ENCODE data around the gene FRRS1.

Gene FRRS1

DNA sequence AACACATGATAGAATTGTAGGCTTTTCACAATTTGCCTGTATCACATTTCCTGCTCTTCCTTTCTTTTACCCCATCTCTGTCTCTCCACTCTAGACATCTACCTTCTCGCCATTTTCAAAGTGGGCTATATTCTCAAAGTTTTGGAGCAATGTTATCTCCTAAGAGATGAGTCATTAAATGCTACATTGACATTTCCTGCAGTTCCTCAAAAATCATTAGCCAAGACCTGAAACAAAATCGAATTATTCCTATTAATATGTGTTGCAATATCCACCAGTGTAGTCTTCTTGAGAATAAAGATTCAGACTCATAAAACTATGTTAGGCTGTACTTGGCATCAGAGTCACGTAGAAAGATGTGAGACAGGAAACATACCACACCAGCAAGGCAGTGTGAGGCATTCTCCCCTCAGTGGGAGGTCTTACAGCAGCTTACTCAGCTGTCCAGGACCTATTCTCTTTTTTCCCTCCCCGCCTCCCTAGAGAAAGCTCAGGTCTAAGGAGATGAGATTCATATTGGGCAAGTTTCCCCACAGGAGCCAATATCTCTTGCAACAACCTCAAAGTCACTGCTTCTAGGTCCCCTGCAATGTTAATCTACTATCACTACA, 38.8 kb downstream of the FRRS1 start:
- DNase-seq, result no peak

DNA sequence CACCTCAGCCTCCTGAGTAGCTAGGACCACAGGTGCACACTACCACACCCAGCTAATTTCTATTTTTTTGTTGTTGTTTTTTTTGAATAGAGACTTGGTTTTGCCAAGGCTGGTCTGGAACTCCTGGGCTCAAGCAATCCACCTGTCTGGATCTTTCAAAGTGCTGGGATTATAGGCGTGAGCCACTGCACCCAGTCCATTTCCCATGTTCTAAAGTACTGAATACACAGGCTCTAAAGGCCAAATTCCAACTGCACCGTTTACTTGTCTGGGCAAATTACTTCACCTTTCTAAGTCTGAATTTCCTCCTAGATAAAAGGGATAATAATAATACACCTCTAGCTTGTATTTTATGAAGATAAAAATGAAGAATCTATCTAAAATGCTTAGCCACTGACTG, 39.6 kb downstream of the FRRS1 start:
- no peak for DNase-seq

DNA sequence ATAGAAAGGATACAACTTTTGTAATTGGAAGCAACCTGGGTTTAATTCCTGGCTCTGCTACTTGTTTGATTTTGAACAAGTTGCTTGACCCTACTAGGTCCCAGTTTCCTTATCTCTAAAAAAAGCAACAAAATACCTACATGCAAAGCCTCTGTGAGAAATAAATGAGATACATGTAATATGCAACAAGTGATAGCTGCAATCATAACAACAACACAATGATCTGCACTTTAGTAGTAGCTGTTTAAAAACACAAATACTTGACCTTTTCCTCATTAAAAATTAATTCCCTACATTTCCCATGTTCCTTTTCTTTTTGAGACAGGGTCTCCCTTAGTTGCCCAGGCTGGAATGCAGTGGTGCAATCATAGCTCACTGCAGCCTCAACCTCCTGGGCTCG, 40.0 kb downstream of the FRRS1 start:
- no peak for DNase-seq

DNA sequence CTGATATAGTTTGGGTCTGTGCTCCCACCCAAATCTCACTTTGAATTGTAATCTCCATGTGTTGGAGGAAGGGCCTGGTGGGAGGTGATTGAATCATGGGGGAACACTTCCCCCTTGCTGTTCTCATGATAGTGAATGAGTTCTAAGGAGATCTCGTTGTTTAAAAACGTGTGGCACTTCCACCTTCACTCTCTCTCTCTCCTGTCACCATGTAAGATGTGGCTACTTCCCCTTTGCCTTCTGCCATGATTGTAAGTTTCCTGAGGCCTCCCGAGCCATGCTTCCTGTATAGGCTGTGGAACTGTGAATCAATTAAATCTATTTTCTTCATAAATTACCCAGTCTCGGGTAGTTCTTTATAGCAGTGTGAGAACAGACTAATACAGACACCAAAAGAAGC, 40.4 kb downstream of the FRRS1 start:
- no peak for DNase-seq

DNA sequence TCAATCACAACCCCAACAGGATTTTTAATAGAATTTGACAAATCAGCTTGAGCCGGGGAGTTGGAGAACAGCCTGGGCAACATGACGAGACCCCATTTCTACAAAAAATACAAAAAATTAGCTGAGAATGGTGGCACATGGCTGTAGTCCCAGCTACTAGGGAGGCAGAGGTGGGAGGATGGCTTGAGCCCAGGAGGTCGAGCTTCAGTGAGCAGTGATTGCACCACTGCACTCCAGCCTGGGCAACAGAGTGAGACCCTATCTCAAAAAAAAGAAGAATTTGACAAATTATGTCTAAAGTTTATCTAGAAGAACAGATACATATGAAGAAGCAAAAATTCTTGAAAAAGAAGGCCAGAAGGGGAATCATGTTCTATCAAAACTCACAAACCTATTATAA, 43.2 kb downstream of the FRRS1 start:
- no peak for DNase-seq

DNA sequence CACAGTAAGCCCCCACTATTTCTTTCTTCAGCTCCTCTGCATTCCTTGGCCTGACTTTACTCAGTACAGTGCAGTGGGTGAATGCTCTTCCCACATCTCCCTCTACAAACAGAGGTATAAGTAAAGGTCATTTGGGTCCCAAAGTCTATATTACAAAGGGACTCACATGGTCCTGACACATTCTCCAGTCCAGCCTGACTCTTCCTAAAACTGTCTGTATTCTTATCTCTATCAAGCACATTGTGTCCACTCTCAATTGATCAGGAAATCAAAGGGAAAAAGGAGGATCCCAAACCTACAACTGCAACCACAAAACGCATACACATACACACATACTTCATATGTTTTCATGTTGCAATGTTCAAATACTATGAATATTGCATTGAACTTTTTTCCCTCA, 49.4 kb downstream of the FRRS1 start:
- DNase-seq, result no peak

DNA sequence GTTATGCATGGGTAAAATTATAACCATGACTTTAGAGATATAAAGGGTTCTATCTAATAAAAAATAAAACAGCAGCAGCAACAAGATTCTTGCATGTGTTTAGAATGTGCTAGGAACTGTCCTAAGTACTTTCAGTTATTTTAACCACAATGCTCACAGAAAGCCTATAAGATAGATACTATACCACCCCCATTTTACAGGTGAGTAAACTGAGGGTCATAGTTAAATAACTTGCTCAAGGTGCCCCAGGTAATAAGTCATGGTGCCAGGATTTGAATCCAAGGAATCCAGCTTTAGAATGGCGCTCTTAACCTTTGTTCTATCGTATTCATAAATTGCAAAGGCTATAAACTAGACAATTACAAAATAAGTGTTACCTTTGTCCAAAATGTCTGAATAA, 53.4 kb downstream of the FRRS1 start:
- DNase-seq, result no peak

DNA sequence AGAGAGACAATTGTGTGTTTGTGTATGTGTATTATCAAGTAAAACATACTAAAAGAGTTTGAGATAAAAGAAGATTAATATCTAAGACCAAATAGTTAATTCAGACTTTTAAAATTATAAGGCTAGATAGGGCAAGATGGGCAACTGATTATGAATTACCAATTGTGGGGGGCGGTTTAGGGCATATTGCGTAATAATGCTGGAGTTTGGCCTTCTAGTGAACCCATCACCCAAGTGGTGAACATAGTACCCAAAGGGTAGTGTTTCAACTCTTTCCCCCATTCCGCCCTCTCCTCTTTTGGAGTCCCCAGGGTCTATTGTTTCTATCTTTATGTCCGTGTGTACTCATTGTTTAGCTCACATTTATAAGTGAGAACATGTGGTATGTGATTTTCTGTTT, 55.4 kb downstream of the FRRS1 start:
- no peak for DNase-seq

DNA sequence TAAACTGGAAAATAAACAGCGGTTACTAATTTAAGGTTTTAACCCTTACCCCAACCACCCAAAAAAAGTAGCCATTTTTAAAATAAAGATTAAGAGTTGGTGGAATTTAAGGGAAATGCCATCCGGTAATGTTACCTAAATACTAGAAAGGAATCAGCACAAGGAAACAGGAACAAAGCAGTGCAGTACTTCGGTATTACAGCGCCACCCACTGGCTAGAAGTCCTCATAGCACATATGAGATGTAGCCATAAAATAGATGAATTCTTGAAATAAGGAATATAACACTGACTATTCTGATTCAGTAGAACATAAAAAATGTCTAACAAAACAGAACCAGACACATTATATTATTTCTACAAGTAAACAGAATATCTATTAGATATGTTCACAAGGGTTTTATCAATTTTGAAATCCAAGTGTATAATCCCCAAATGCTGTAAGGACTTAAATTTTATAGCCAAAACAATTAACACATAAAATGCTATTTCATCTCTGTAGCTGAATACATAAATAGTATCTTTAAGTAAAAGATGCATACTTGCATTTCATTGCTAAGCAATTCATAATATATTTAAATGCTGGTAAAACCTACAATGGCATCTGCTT, 58.8 kb downstream of the FRRS1 start:
- peak; percentile 60 to 71 for DNase-seq

DNA sequence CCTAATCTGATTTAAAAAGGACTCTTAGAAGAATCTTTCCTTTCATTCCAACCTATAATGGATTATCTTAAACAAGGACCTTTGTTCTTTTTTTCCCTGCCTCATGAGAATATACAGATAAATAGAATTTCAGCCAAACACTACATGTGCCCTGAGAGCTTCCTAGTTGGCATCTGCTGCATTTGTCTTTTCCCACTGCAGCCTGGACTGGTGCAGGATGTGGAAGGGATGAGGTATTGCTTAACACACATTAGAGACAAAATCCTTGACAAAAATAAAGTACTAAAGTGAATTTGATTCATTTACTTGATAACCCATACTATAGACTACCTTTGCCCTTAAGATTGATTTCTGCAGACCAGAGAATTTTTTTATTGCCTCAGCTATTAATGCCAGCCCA, 61.0 kb downstream of the FRRS1 start:
- no peak for DNase-seq

DNA sequence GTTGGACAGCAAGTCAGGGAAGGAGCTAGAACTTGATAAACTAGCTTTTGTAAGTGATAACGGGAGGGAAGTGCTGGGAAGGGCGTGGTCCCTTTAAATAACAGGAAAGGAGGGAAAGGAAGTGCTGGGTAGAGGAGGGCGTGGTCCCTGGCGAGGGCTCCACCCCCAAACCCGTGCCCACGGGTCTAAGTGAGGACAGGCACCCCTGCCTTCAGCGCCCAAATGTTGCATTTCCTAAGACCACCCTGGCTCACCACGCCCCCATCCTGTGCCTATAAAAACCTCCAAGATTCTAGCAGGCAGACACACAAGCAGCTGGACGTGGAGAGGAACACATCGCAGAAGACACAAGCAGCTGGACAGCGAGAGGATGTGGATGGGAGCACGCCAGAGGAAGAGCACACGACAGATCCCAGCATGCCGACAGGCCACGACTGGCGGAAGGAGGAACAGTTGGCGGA, 62.0 kb downstream of the FRRS1 start:
- no peak for DNase-seq

DNA sequence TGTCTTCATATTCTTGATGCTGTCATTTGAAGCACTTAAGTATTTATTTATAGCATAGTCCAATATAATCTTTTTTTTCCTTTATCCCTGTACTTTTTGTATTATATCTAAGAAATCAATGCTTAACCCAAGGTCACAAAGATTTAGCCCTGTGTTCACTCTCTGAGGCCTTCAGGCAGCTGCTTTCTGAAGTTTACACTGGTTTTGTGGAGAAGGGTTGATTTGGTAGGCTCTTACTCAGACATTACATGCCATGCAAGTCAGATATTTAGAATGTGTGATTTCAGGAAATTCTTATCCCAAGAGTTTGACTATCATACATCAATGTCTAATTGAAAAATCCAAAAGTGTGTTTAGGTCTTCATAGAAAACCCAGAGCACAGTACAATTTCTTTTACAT, 64.2 kb downstream of the FRRS1 start:
- no peak for DNase-seq

DNA sequence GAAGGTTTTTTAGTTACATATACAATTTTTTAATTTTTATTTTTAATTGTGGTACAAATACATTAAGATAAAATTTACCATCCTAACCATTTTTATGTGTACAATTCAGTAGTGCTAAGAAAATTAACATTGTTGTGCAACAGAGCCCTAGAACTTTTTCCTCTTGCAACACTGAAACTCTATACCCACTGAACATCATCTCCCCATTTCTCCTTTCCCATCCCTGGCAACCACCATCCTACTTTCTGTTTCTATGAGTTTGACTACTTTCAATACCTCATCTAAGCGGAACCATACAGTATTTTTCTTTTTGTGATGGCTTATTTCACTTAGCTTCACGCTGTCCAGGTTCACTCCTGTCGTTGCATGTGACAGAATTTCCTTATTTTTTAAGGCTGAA, 66.4 kb downstream of the FRRS1 start:
- DNase-seq, result no peak

DNA sequence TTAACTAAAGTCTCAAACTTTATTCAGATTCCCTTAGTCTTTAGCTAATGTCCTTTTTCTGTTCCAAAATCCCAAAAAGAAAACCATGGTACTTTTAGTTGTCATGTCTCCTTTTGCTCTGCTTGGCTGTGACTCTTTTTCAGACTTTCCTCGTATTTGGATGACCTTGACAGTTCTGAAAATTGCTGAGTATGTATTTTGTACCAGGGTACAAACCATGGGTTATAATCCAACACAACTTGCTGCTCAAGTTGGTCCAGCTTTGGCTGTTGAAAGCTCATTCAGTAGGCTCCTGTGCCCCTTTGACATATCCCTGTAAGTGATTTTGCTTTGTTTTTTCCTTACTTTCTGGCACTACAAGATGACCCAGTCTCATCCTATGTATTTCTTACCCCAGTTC, 68.9 kb downstream of the FRRS1 start:
- DNase-seq, result no peak

DNA sequence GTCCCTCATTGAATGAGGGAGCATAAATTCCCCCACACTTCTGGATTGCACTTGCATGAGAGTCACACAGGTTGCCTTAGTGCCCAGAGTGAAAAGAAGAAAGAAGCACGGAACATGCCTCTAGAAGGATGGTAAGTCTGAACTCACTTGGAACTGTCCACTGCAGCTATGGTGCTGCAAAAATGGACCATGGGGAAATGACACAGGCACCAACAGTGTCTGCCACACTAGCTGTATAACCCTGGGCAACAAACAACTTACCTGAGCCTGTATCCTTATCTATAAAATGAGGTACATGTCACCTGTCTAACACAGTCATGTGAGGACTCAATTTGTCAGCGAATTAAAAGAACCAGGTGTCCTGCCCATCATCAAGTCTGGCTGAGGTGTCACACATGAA, 69.8 kb downstream of the FRRS1 start:
- DNase-seq, result no peak

DNA sequence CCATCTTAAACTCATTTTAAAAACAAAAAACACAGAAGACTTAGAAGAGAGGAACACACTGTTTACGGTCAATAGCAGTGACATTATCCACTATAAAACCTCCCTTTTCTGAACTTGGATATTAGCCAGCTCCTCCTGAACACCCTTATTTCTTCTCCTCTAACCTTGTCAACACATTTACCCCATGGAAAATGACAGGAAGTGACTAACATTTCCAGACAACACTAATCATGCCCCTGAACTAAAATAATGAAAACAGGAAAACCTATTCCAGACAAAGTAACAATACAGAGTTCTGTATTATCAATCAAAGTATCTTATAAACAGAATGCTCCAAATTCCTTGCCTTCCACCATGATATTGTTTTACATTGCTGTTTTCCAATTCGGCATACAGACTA, 75.3 kb downstream of the FRRS1 start:
- no peak for DNase-seq

DNA sequence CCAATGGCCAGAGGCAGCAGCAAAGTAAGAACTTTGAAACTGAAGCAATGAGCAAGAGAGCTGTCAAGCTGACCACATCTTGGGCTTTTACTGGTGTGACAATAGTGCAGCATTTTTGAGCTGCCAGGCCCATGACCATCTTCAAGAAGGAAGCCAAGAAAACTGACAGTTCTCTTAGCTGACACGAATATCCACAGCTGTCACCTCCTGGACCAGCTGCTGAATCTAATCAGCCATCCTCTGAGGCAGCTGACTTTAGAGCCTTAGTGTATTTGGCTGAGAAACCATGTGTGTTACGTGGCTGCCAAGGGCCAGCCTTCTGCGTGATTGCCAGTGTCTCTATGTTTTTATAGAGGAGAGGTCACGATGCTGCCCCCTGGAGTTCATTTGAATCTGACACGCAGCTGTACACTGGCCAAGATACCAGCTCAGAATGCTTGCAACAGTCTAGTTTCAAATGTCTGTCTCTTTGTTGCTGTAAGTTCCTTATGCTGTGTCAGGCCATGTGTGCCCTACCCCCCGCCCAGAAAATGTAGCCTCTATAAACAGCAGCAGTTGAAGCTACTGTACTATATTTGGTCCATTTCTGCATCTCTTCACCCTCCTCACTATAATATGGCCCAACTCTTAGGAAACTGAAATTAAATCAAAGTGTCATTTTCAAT, 80.8 kb downstream of the FRRS1 start:
- DNase-seq, result peak; percentile 37 to 52

DNA sequence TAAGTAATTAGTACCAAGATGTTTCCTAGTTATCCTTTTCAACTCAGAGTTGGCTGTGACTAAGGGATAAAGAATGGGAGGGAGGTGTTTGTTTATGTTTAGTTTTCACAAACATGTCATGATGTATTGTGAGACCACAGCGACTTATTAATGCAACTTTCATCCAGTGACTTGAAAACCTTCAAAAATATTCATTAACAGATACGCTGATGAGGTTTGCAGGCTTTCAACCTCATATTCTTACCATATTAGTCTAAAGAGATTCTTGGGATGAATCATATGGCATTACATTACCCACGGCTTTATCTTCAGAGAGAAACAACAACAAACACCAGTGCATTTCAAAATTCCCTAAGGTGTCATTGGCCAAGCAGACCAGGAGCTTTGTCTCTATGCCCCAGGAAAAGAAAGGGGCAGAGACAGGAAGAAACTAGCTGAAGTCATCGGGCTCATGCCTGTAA, 84.1 kb downstream of the FRRS1 start:
- DNase-seq, result no peak

DNA sequence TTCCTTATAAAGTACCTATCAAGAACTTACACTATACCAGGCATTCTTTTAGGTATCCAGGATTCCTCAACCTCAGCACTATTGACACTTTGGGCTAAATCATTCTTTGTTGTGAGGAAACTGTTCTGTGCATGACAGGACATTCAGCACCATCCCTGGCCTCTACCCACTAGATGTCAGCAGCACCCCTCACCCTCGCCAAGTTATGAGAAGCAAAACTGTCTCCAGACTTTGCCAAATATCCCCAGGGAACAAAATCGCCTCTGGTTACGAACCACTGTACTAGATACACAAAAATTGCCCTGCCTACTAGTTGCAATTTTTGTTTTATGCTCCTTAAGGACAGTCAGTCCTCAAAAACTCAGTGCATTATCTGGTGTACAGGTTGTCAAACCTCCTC, 84.9 kb downstream of the FRRS1 start:
- DNase-seq, result no peak

DNA sequence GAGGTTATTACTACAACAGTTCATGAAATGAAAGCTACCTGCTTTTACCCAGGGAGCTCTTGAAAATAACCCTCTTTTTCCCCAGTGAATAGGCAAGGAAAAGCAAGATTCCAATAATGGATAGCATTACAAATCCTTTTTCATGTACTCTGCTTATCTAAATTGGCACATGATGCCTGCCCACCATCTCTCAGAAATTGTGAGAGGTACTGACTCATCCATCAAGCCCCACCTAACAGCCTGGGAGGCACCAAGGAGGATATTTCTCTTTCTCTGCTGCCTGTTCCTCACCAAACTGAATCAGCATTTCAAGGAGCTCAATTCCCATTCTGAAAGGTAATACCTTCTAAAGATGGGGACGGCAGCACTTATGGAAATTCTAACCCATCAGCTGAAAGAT, 86.2 kb downstream of the FRRS1 start:
- no peak for DNase-seq

DNA sequence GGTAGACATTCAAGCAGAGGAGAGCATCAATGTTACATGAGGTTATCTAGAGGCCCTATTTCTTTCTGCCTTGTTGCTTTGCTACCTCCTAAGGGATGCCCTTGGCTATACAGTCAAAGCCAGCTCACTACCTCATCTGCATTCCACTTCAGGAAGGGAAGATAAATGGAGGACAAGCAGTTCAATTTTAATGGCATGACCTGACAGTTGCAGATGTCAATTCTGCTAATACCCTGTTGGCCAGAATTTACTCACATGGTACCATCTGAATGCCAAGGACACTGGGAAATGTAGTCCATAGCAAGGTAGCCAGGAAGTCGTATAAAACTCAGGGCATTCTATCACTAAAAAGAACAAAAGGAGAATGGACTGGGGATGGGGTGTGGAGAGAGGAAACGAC, 89.0 kb downstream of the FRRS1 start:
- no peak for DNase-seq

DNA sequence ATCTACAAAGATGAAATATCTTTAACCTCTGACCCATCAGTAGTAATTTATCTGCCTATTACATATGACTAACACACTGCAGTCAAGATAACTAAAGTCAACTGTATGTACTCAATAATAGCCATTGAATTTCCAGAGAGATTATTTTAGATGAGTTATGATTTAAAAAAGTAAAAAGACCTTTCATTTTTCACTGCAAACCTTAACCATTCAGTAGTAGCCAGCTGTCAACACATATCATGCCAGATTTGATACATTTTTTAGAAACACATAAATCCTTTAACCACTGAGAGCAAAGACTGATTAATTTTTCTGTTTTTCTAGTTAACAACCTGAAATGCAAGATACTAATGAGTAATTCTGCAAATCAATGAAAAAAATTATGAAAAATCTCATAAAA, 89.6 kb downstream of the FRRS1 start:
- DNase-seq, result no peak

DNA sequence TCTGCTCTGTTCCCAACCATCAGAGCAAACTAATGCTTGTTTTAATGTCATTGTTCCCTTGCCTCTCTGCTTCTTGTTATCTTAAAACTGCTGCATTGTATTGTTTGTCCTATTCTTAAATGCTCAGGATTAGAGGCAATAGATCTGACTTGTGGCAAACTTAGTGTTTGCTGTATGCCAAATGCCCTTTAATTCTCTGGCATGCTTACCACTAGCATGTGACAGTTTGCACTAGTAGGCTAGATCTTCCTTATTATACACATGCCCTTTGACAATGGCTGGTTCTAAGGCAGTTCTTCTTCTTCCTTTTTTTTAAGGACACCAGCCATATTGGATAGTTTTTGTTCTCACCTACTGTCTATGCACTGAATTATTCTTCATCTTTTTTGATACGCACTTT, 90.4 kb downstream of the FRRS1 start:
- no peak for DNase-seq

DNA sequence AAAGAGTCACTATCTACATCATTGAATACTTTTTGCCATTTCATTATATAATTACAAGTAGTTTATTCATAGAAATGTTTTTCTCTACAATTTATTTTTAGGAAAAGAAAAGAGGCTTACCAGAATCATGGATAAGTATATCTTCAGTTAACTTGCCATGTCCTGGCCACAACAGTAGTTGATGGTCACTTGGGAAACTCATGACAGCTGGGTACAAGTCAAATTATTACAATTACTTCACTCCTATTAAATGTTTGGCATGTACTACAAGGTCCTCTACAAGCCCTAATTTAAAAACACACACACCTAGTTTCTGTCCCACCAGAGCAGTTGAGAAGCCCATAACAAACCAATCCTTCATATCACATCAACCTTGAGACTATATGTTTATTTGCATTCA, 91.1 kb downstream of the FRRS1 start:
- DNase-seq, result no peak
